ENCODE data around the gene FRMD3. TPM values are rescaled to one million over a fixed set of nuclear protein-coding genes. Genes with fewer than 3 reads are reported as not detected.

Gene FRMD3
- total RNA-seq, 4 donors from 2014 or later = 9.9 to 42.4 (median 40.2) TPM

GRCh38 chr9:83420486-83420885, 117.7 kb downstream of the FRMD3 start:
- Histone ChIP-seq H3K27ac (no peak overlapping the region), H3K27me3 (no peaks in the 10 kb centered on the region), H3K4me3 (no peak overlapping the region), H3K9me3 (no peaks in the 10 kb centered on the region), H3K36me3 (no peaks in the 10 kb centered on the region), H3K4me1 (no peaks in the 10 kb centered on the region)
- TF ChIP-seq POLR2A (IDR thresholded peaks at IDR 0.05) (no peak), CTCF (IDR thresholded peaks at IDR 0.05) (no peak)
- no peak for DNase-seq

GRCh38 chr9:83419961-83420360, 118.2 kb downstream of the FRMD3 start:
- H3K36me3 ChIP-seq = no peaks in the 10 kb centered on the region
- no peaks in the 10 kb centered on the region for H3K4me1 ChIP-seq
- no peaks in the 10 kb centered on the region for H3K9me3 ChIP-seq
- TF ChIP-seq POLR2A (IDR thresholded peaks at IDR 0.05) = no peak
- no peak for TF ChIP-seq CTCF (IDR thresholded peaks at IDR 0.05)
- no peak overlapping the region for H3K27ac ChIP-seq
- H3K27me3 ChIP-seq = no peaks in the 10 kb centered on the region
- no peak for DNase-seq
- no peak overlapping the region for H3K4me3 ChIP-seq

GRCh38 chr9:83418283-83418682, 119.9 kb downstream of the FRMD3 start:
- no peak overlapping the region for H3K27ac ChIP-seq
- no peak for DNase-seq
- H3K4me1 ChIP-seq = no peaks in the 10 kb centered on the region
- no peaks in the 10 kb centered on the region for H3K36me3 ChIP-seq
- no peak for TF ChIP-seq POLR2A (IDR thresholded peaks at IDR 0.05)
- no peak for TF ChIP-seq CTCF (IDR thresholded peaks at IDR 0.05)
- no peaks in the 10 kb centered on the region for H3K9me3 ChIP-seq
- no peak overlapping the region for H3K4me3 ChIP-seq
- no peaks in the 10 kb centered on the region for H3K27me3 ChIP-seq

DNA sequence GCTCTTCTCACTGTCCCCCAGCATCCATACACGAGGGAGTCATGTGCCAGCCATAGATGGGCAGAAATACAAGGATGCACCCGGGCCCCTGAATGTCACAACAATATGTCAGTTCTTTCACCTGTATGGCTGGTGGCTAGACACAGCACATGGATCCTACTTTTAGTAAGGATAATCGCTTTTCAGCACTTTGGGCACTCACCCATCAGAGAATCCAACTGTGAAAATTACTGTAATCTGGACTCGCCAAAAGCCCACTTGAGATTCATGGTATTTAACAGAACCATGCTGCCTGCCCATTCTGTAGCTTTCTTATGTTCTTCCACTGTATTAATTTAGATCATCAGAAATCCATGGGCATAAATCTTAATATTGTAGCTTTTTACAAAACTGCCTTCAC, 124.8 kb downstream of the FRMD3 start:
- DNase-seq = no peak
- no peak for TF ChIP-seq POLR2A (IDR thresholded peaks at IDR 0.05)
- TF ChIP-seq CTCF (IDR thresholded peaks at IDR 0.05) = no peak
- Histone ChIP-seq H3K27me3 (no peaks in the 10 kb centered on the region), H3K4me3 (no peak overlapping the region), H3K36me3 (no peaks in the 10 kb centered on the region), H3K9me3 (no peaks in the 10 kb centered on the region), H3K4me1 (no peaks in the 10 kb centered on the region), H3K27ac (no peak overlapping the region)

DNA sequence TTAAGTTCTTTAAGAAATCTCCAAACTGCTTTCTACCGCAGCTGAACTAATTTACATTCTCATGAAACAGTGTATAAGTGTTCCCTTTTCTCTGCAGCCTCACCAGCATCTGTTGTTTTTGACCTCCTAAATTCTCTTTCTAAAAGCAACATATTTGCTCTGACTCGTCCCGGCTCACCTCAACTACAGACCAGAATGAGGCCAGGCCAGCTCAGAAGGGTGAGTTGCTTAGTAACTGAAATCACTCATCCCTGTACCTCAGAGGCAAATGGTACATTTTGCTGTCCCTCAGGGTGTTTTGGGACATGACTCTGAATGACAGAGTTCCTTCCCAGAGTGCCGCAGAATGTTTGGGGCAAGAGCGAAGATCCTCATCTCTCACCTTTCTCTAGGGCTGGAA, 127.5 kb downstream of the FRMD3 start:
- TF ChIP-seq CTCF (IDR thresholded peaks at IDR 0.05) (no peak), POLR2A (IDR thresholded peaks at IDR 0.05) (no peak)
- Histone ChIP-seq H3K36me3 (no peaks in the 10 kb centered on the region), H3K9me3 (no peaks in the 10 kb centered on the region), H3K4me3 (no peak overlapping the region), H3K27ac (no peak overlapping the region), H3K27me3 (no peaks in the 10 kb centered on the region), H3K4me1 (no peaks in the 10 kb centered on the region)
- no peak for DNase-seq

- no peak overlapping the region for H3K4me3 ChIP-seq
- no peaks in the 10 kb centered on the region for H3K9me3 ChIP-seq
- H3K4me1 ChIP-seq = peaks cover 0 to 3% (median 0%) of the 10 kb centered on the region in 4 donors
- DNase-seq = no peak
- no peak overlapping the region for H3K27ac ChIP-seq
- no peaks in the 10 kb centered on the region for H3K27me3 ChIP-seq
- TF ChIP-seq POLR2A (IDR thresholded peaks at IDR 0.05) (no peak), CTCF (IDR thresholded peaks at IDR 0.05) (no peak)
- no peaks in the 10 kb centered on the region for H3K36me3 ChIP-seq
These were observed 131.3 kb downstream of the FRMD3 start for GRCh38 chr9:83406921-83407320.
